H1 (cell line): Measurements from ENCODE around the gene CAV1. TPM values are rescaled to one million over a fixed set of nuclear protein-coding genes. Genes with fewer than 3 reads are reported as not detected.

Experiments
- CTCF ChIA-PET: fragments of 300-600 bp; sonication (Branson Sonifier 250); formaldehyde crosslinking; loops from one replicate; lab custom pipeline; 2021; ENCODE audit not compliant: partially characterized antibody; lab: Charles Lee
- POLR2A ChIA-PET: fragments of 300-600 bp; sonication (Branson Sonifier 250); formaldehyde crosslinking; loops from one replicate; lab custom pipeline; 2021; ENCODE audit warnings: inconsistent platforms; ENCODE audit not compliant: partially characterized antibody; lab: Charles Lee
- DNase-seq, 2 experiments: peaks; one replicate each; pipeline versions ENCODE4 v3.0.0 to v3.0.0-alpha.2; 2010 to 2022; ENCODE audit warnings: low spot score in 2 of 2, low read depth in 1 of 2, mixed read lengths in 1 of 2
- FAIRE-seq: peaks from 2 replicates; lab custom pipeline; 2011; peaks lifted over from hg19 to GRCh38; lab: Jason Lieb, UNC
- H2AFZ ChIP-seq: 2 replicates; pipeline ENCODE4 v1.8.1; 2012; ENCODE audit warnings: low read length, inconsistent platforms
- H2AK5ac ChIP-seq: 2 replicates; pipeline ENCODE4 v1.6.1; 2013; ENCODE audit warnings: low read depth, low read length
- H2BK120ac ChIP-seq: replicated peaks from 2 replicates; pipeline ENCODE3; 2013; ENCODE audit warnings: low read depth, low read length, inconsistent platforms
- H2BK12ac ChIP-seq: 2 replicates; pipeline ENCODE4 v1.6.1; 2013; ENCODE audit warnings: low read depth, low read length
- H2BK15ac ChIP-seq: 2 replicates; pipeline ENCODE4 v1.6.1; 2013; ENCODE audit warnings: low read length
- H2BK20ac ChIP-seq: 2 replicates; pipeline ENCODE4 v1.6.1; 2013; ENCODE audit warnings: low read length
- H2BK5ac ChIP-seq: 2 replicates; pipeline ENCODE4 v1.6.1; 2013; ENCODE audit warnings: low read depth, low read length
- H3K14ac ChIP-seq: 2 replicates; pipeline ENCODE4 v1.6.1; 2013; ENCODE audit warnings: inconsistent platforms; ENCODE audit not compliant: insufficient read length
- H3K18ac ChIP-seq: 2 replicates; pipeline ENCODE4 v1.6.1; 2013; ENCODE audit warnings: low read length; ENCODE audit errors: extremely low read depth
- H3K23ac ChIP-seq: 2 replicates; pipeline ENCODE4 v1.6.1; 2013; ENCODE audit warnings: inconsistent platforms; ENCODE audit not compliant: insufficient read length
- H3K23me2 ChIP-seq: 2 replicates; pipeline ENCODE4 v1.6.1; 2013; ENCODE audit warnings: low read depth, low read length
- H3K27ac ChIP-seq: 2 replicates; pipeline ENCODE4 v1.6.1; 2011; ENCODE audit warnings: low read depth, low read length, inconsistent platforms
- H3K27me3 ChIP-seq, 4 experiments: replicated peaks in 1 of 4; 1 replicate in 1 of 4; 2 replicates in 3 of 4; pipeline versions ENCODE4 v1.6.1 to v1.8.1; 2011 to 2013; ENCODE audit warnings: low read length in 3 of 4, mild to moderate bottlenecking in 3 of 4, inconsistent platforms in 2 of 4, mixed read lengths in 2 of 4, moderate library complexity in 1 of 4; ENCODE audit not compliant: control insufficient read depth in 3 of 4, insufficient read depth in 3 of 4; ENCODE audit errors: extremely low read depth in 1 of 4
- H3K36me3 ChIP-seq, 4 experiments: 2 replicates each; pipeline versions ENCODE4 v1.6.1 to v1.8.1; 2011 to 2013; ENCODE audit warnings: mild to moderate bottlenecking in 4 of 4, low read length in 3 of 4, moderate library complexity in 2 of 4, control low read depth in 1 of 4, inconsistent platforms in 1 of 4; ENCODE audit not compliant: insufficient read depth in 4 of 4, control insufficient read depth in 2 of 4
- H3K4ac ChIP-seq: replicated peaks from 2 replicates; pipeline ENCODE3; 2013; ENCODE audit warnings: low read length, low read depth, mixed read lengths, inconsistent platforms; ENCODE audit not compliant: insufficient read length
- H3K4me1 ChIP-seq, 4 experiments: replicated peaks in 1 of 4; 1 replicate in 1 of 4; 2 replicates in 3 of 4; pipeline versions ENCODE4 v1.6.1 to v1.8.1; 2011 to 2013; ENCODE audit warnings: low read length in 3 of 4, inconsistent platforms in 2 of 4, mixed read lengths in 1 of 4; ENCODE audit not compliant: insufficient read depth in 4 of 4, control insufficient read depth in 3 of 4
- H3K4me2 ChIP-seq, 2 experiments: 2 replicates each; pipeline versions ENCODE4 v1.6.1 to v1.8.1; 2011 to 2013; ENCODE audit warnings: low read depth in 2 of 2, low read length in 2 of 2, control low read depth in 1 of 2, inconsistent platforms in 1 of 2, mild to moderate bottlenecking in 1 of 2; ENCODE audit not compliant: insufficient read depth in 1 of 2
- H3K4me3 ChIP-seq, 4 experiments: fragments of 200-600, 300-600 bp in 1 of 4; sonication (generic), shearing (Covaris generic), sonication (Bioruptor Twin) in 1 of 4; 2 replicates each; pipeline versions ENCODE4 v1.5.1 to v1.8.1; 2011 to 2016; ENCODE audit warnings: low read length in 4 of 4, low read depth in 3 of 4, control low read depth in 2 of 4, inconsistent platforms in 2 of 4, mild to moderate bottlenecking in 2 of 4, mixed read lengths in 1 of 4, moderate library complexity in 1 of 4; ENCODE audit not compliant: insufficient read depth in 2 of 4; ENCODE audit errors: extremely low read depth in 1 of 4
- H3K56ac ChIP-seq: replicated peaks from 2 replicates; pipeline ENCODE3; 2013; ENCODE audit warnings: low read depth, mild to moderate bottlenecking, mixed read lengths, low read length, inconsistent platforms; ENCODE audit not compliant: insufficient read length
- H3K79me1 ChIP-seq: 2 replicates; pipeline ENCODE4 v1.6.1; 2013; ENCODE audit warnings: low read depth, low read length, control low read depth
- H3K79me2 ChIP-seq, 2 experiments: 2 replicates each; pipeline versions ENCODE4 v1.6.1 to v1.8.1; 2012 to 2013; ENCODE audit warnings: low read length in 2 of 2, mild to moderate bottlenecking in 2 of 2, inconsistent platforms in 1 of 2; ENCODE audit not compliant: insufficient read depth in 2 of 2, control insufficient read depth in 1 of 2
- H3K9ac ChIP-seq, 4 experiments: replicated peaks in 1 of 4; 1 replicate in 1 of 4; 2 replicates in 3 of 4; pipeline versions ENCODE4 v1.6.1 to v1.8.1; 2011 to 2013; ENCODE audit warnings: low read depth in 3 of 4, low read length in 3 of 4, control low read depth in 2 of 4, mild to moderate bottlenecking in 2 of 4, moderate library complexity in 2 of 4, inconsistent platforms in 1 of 4; ENCODE audit errors: extremely low read depth in 1 of 4
- H3K9me3 ChIP-seq, 2 experiments: 2 replicates each; pipeline versions ENCODE4 v1.6.1 to v1.8.1; 2012 to 2013; ENCODE audit warnings: mild to moderate bottlenecking in 2 of 2, moderate library complexity in 2 of 2, control low read depth in 1 of 2, inconsistent platforms in 1 of 2, low read depth in 1 of 2, low read length in 1 of 2, mixed read lengths in 1 of 2; ENCODE audit not compliant: insufficient read depth in 2 of 2
- H4K20me1 ChIP-seq, 2 experiments: replicated peaks in 1 of 2; 2 replicates each; pipeline versions ENCODE3 to v1.8.1; 2011 to 2013; ENCODE audit warnings: inconsistent platforms in 2 of 2, low read length in 2 of 2, mild to moderate bottlenecking in 1 of 2; ENCODE audit not compliant: insufficient read depth in 2 of 2, control insufficient read depth in 1 of 2
- H4K5ac ChIP-seq: 2 replicates; pipeline ENCODE4 v1.6.1; 2013; ENCODE audit warnings: low read length, low read depth, mixed read lengths, inconsistent platforms; ENCODE audit not compliant: insufficient read length
- H4K8ac ChIP-seq: 2 replicates; pipeline ENCODE4 v1.8.0; 2013; ENCODE audit warnings: mild to moderate bottlenecking, moderate library complexity, low read length, inconsistent platforms; ENCODE audit not compliant: insufficient read depth; ENCODE audit errors: extremely low read depth
- H4K91ac ChIP-seq: replicated peaks from 2 replicates; pipeline ENCODE3; 2013; ENCODE audit warnings: low read length, mixed read lengths, inconsistent platforms; ENCODE audit not compliant: insufficient read length
- CREB1 ChIP-seq: IDR thresholded peaks from 2 replicates; pipeline ENCODE4 v1.6.1; 2012; ENCODE audit warnings: inconsistent platforms
- NRF1 ChIP-seq: IDR thresholded peaks from 2 replicates; pipeline ENCODE4 v1.6.1; 2011; ENCODE audit warnings: mild to moderate bottlenecking, low read depth, low read length, improper control_type of control experiment
- TEAD4 ChIP-seq: IDR thresholded peaks from 2 replicates; pipeline ENCODE4 v1.6.1; 2012; ENCODE audit warnings: low read depth, low read length, inconsistent platforms, mixed read lengths
- WGBS, 2 experiments: shearing (Covaris generic) in 1 of 2; methylation state at CpG; one replicate each; pipeline versions ENCODE4 v1.1.6 to v1.1.7; 2013 to 2015; ENCODE audit warnings: low lambda C conversion rate in 2 of 2, mixed read lengths in 2 of 2, inconsistent platforms in 1 of 2, low coverage in 1 of 2, missing lambda C conversion rate in 1 of 2; ENCODE audit not compliant: insufficient replicate concordance in 2 of 2, insufficient coverage in 1 of 2, insufficient read length in 1 of 2; ENCODE audit errors: extremely low coverage in 1 of 2, missing lambda C conversion rate in 1 of 2; 5-methylcytosine and 5-hydroxymethylcytosine counted together
- polyA plus RNA-seq, 7 experiments: library from polyadenylated mRNA; depleted of rRNA in 3 of 7; stranded (reverse) in 5 of 7; unstranded in 2 of 7; fragments of >200 nt in 5 of 7; fragments of 200-250 nt in 2 of 7; gene quantifications; 1 replicate in 5 of 7; 2 replicates in 1 of 7; 4 replicates in 1 of 7; pipeline versions ENCODE4 v1.2.1 to v1.2.3, GENCODE V29; 2011 to 2013; ENCODE audit warnings: missing spikeins in 2 of 7, mixed read lengths in 2 of 7
- total RNA-seq: library from RNA; stranded (reverse); fragmentation: NEBNext Ultra II Directional; extraction: Animal tissue kit (Norgen Biotek cat#: 25700); gene quantifications from 2 replicates; pipeline ENCODE4 v1.2.1, GENCODE V29; 2021

CAV1 gene
- total and polyA plus RNA-seq, 2 of the 8 experiments (the other 6 are each of a cell fraction or from before 2014, with no cell fraction given), result 16.3 to 21.8 TPM

- Histone ChIP-seq H2AFZ (no peak overlapping the region), H3K56ac (no peak overlapping the region), H3K4me2 (no peak overlapping the region), H2BK20ac (no peak overlapping the region), H3K4ac (no peak overlapping the region), H3K4me1 (peaks cover 2 to 4% (median 3%) of the 10 kb centered on the region in 4 experiments; a peak in 4 of 7 replicates), H3K27me3 (peaks cover 0 to 22% (median 16%) of the 10 kb centered on the region in 4 experiments; a peak in 6 of 7 replicates), H3K4me3 (no peak overlapping the region), H3K23ac (no peak overlapping the region), H4K8ac (no peak overlapping the region), H3K18ac (no peak overlapping the region), H2AK5ac (no peak overlapping the region), H3K79me1 (no peaks in the 10 kb centered on the region), H3K79me2 (no peaks in the 10 kb centered on the region), H3K27ac (no peak overlapping the region), H3K9me3 (no peaks in the 10 kb centered on the region), H4K5ac (no peak overlapping the region), H3K9ac (no peak overlapping the region), H3K14ac (no peak overlapping the region), H2BK15ac (no peak overlapping the region), H4K91ac (no peak overlapping the region), H2BK12ac (no peak overlapping the region), H3K36me3 (no peaks in the 10 kb centered on the region), H2BK120ac (no peak overlapping the region), H2BK5ac (no peak overlapping the region), H3K23me2 (peaks cover 5% of the 10 kb centered on the region; the same call in 1 of the 2 replicates), H4K20me1 (peaks cover 0 to 2% of the 10 kb centered on the region in 2 experiments)
- DNase-seq (no peak), FAIRE-seq (no peak)
- CTCF ChIA-PET, result interaction anchor here (1.6 to 3.8 kb wide), 2 partner anchors 11 to 28 kb away, joined by 4 to 13 read pairs; no protein-coding TSS in a partner anchor
- POLR2A ChIA-PET, result no interaction called here
- WGBS, 2 experiments, result 89% methylated on average over 1 of the region's 1 CpG; no CpG with 5 or more reads in 1 of the 2 experiments
- TF ChIP-seq TEAD4, result no peak
- no peak for TF ChIP-seq NRF1
- TF ChIP-seq CREB1, result no peak
Observed at GRCh38 chr7:116497708-116498107, 27.1 kb upstream of the CAV1 start.
